ENCODE data around the gene SPAG17. TPM values are rescaled to one million over a fixed set of nuclear protein-coding genes. Genes with fewer than 3 reads are reported as not detected.

The SPAG17 gene
- total RNA-seq, 1 experiment from 2014 or later: not detected

DNA sequence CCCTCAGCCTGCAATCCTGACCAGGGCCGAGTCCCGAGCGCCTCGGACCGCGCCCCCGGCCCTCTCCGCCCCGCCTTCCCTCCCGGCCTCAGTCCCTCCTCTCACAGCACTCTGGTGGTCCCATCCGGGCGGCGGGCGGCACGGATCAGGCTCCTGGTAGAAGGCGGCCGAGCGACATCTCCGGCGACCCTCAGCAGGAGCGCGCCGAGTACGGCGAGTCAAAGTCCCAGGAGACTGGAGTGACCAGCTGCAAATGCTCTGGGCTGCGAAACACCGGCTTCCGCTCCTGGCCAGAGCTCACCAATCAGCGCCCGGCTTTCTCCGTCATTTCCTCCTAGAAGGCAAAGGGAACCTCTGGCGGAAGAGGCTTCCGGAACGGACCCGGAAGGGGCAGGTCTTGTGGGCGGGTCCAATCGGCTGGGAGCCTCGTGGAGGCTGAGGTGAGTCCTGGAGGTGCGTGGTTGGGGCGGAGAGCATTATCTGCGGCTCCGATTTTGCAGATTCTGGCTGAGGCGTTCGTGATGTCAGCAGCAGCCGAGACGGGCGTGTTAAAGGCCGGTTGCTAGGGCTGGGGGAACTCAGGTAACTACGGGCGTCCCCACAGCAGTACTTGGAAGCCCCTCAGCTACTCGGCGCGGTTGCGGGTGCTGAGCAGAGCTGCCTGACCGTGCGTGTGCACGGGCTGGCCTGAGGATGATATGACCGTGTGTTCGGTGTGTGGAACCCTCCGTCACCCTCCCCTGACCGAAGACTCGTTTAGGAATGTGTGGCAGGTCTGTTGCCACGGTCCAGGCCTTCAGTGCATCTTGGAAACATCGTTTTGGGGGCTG is 255.5 kb downstream of the SPAG17 start, which contains the start of the genes GDAP2 and WDR3:
GDAP2 (minus strand) TSS at position 279 of the 830 bp plus-strand sequence. CDS start 9,264 bp downstream, outside the sequence.
WDR3 (plus strand) TSS at position 397 of the 830 bp plus-strand sequence. CDS start 3,581 bp downstream, outside the sequence.
- Histone ChIP-seq H3K4me2 (ENCODE audit: low read length) (peak within 1 kb of the TSS; percentile 78), H3K36me3 (ENCODE audit: control insufficient read depth in 1 of 2, insufficient read depth in 2 of 2, low read length in 2 of 2) (peaks cover 11 to 18% of the 10 kb centered on the region in 2 experiments; a peak in 3 of 4 replicates), H3K4me1 (ENCODE audit: control insufficient read depth in 1 of 2, insufficient read depth in 2 of 2, low read length in 2 of 2) (peaks cover 8 to 17% of the 10 kb centered on the region in 2 experiments; a peak in 3 of 4 replicates), H3K79me2 (ENCODE audit: insufficient read depth, low read length) (peaks cover 91% of the 10 kb centered on the region), H3K27ac (ENCODE audit: low read depth, low read length) (peak within 1 kb of the TSS; percentile 57), H3K9me3 (ENCODE audit: control insufficient read depth in 1 of 2, insufficient read depth in 1 of 2, low read depth in 1 of 2, low read length in 2 of 2) (no peaks in the 10 kb centered on the region), H3K27me3 (ENCODE audit: insufficient read depth, low read length) (no peaks in the 10 kb centered on the region), H3K9me2 (ENCODE audit: insufficient read depth) (no peaks in the 10 kb centered on the region), H3K4me3 (replicated peaks in 1 of 2; ENCODE audit: low read depth in 1 of 2, low read length in 2 of 2) (peak within 1 kb of the TSS; percentile 93 to 99), H2AFZ (ENCODE audit: low read depth, low read length, poor library complexity, severe bottlenecking) (no peak within 1 kb of the TSS), H3K9ac (ENCODE audit: low read length) (peak within 1 kb of the TSS; percentile 93), H4K20me1 (ENCODE audit: insufficient read depth) (peaks cover 15% of the 10 kb centered on the region; the same call in 1 of the 2 replicates)
- CTCF ChIA-PET: interaction anchor here (1.2 kb wide), 1 partner anchor 14 kb away, joined by 4 read pairs; no protein-coding TSS in a partner anchor
- RAD21 ChIA-PET (ENCODE audit: low non-redundant PET in 1 of 2, low total read pairs in 2 of 2, uncharacterized antibody in 2 of 2, unreplicated experiment in 2 of 2): no interaction called here
- DNase-seq (ENCODE audit: low read depth, low spot score) (peak; percentile 92), ATAC-seq (peak; percentile 92)
- TF ChIP-seq TCF7L2 (IDR thresholded peaks at IDR 0.05; ENCODE audit: borderline replicate concordance, extremely low read depth, insufficient read depth, insufficient read length) (no peak), FOSL1 (IDR thresholded peaks at IDR 0.05; ENCODE audit: low read depth) (no peak), SP1 (IDR thresholded peaks at IDR 0.05; ENCODE audit: low read depth) (peak; percentile 64), ZFX (IDR thresholded peaks at IDR 0.05) (peak; percentile 12), ELF1 (IDR thresholded peaks at IDR 0.05; ENCODE audit: borderline replicate concordance, low read depth) (peak; percentile 85), ZNF274 (IDR thresholded peaks at IDR 0.05; ENCODE audit: low read depth, low read length) (no peak), YY1 (IDR thresholded peaks at IDR 0.05; ENCODE audit: extremely low read depth, insufficient replicate concordance, low read depth, low read length) (no peak), POLR2AphosphoS5 (IDR thresholded peaks at IDR 0.05; ENCODE audit: low read depth, low read length) (peak; percentile 85), POLR2A (IDR thresholded peaks at IDR 0.05; ENCODE audit: borderline replicate concordance, extremely low read depth, insufficient read depth, insufficient read length) (peak; percentile 88), SIN3A (IDR thresholded peaks at IDR 0.05; ENCODE audit: low read depth) (peak; percentile 24; the same call in 1 of the 2 replicates)
- TF ChIP-seq, protein P1, sequence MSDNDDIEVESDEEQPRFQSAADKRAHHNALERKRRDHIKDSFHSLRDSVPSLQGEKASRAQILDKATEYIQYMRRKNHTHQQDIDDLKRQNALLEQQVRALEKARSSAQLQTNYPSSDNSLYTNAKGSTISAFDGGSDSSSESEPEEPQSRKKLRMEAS (IDR thresholded peaks at IDR 0.05): peak; percentile 96
- POLR2A ChIA-PET: interaction anchor here (0.9 to 1.1 kb wide), 2 partner anchors 14 to 869 kb away, joined by 4 read pairs; partner anchors contain the start of gene TTF2
- BruUV-seq (replicated peaks): TSS peak; percentile 54
- intact Hi-C loops (cut with micrococcal nuclease): no loop called here

All from HCT116 (cell line).